HG02885 (cell line): ENCODE data around the gene FLG.
"Not testable (repeated sequence)": the region's sequence is repeated elsewhere in the genome, so short reads cannot be mapped to it uniquely, and the experiment has no call there.

Experiments used
- ATAC-seq: cut with Tn5 transposase; IDR thresholded peaks from one replicate; pipeline ENCODE4 v1.9.1; 2021; ENCODE audit warnings: mild to moderate bottlenecking; ENCODE audit not compliant: unreplicated experiment, poor library complexity

FLG gene

GRCh38 chr1:152325111-152325510 lies at the start of gene FLG:
TSS of gene FLG (minus strand) at chr1:152325239. CDS start at chr1:152315456, 9,783 bp downstream.
- ATAC-seq: no peak

- ATAC-seq: no peak
Observed at GRCh38 chr1:152374451-152374850, 49.4 kb upstream of the FLG start.

GRCh38 chr1:152372672-152373071 lies 47.6 kb upstream of the FLG start:
- ATAC-seq: no peak

- ATAC-seq: no peak
Observed at GRCh38 chr1:152367436-152367835, 42.4 kb upstream of the FLG start.

GRCh38 chr1:152359906-152360305 lies 34.9 kb upstream of the FLG start, which contains the start of gene FLG2:
TSS of gene FLG2 (minus strand) at chr1:152360006. CDS start at chr1:152358884, 1,122 bp downstream.
- ATAC-seq: no peak

- ATAC-seq: no peak
Observed at GRCh38 chr1:152356736-152357135, 31.7 kb upstream of the FLG start.

- ATAC-seq: no peak
Observed at GRCh38 chr1:152349611-152350010, 24.6 kb upstream of the FLG start.

GRCh38 chr1:152348447-152348846 lies 23.4 kb upstream of the FLG start:
- no peak for ATAC-seq

GRCh38 chr1:152347116-152347728 lies 22.2 kb upstream of the FLG start:
- ATAC-seq: no peak

- no peak for ATAC-seq
Observed at GRCh38 chr1:152344438-152344837, 19.4 kb upstream of the FLG start.

GRCh38 chr1:152343006-152343405 lies 18.0 kb upstream of the FLG start:
- no peak for ATAC-seq

- ATAC-seq: no peak
Observed at GRCh38 chr1:152335399-152335798, 10.4 kb upstream of the FLG start.

- no peak for ATAC-seq
Observed at GRCh38 chr1:152328801-152329391, 3.9 kb upstream of the FLG start.

GRCh38 chr1:152313970-152314369 lies 11.1 kb downstream of the FLG start:
- ATAC-seq: no peak

GRCh38 chr1:152313319-152313801 lies 11.7 kb downstream of the FLG start:
- no peak for ATAC-seq

GRCh38 chr1:152312169-152312568 lies 12.9 kb downstream of the FLG start:
- ATAC-seq: not testable (repeated sequence)

GRCh38 chr1:152309955-152310354 lies 15.1 kb downstream of the FLG start:
- ATAC-seq: no peak

GRCh38 chr1:152309320-152309901 lies 15.6 kb downstream of the FLG start:
- ATAC-seq: not testable (repeated sequence)

- not testable (repeated sequence) for ATAC-seq
Observed at GRCh38 chr1:152308758-152309157, 16.3 kb downstream of the FLG start.

GRCh38 chr1:152307970-152308369 lies 17.1 kb downstream of the FLG start:
- not testable (repeated sequence) for ATAC-seq

GRCh38 chr1:152306123-152306522 lies 18.9 kb downstream of the FLG start:
- ATAC-seq: not testable (repeated sequence)

GRCh38 chr1:152304773-152305172 lies 20.3 kb downstream of the FLG start:
- not testable (repeated sequence) for ATAC-seq
